Effector memory CD4-positive, alpha-beta T cell (primary cell): ENCODE results near the gene ATG9B.

ENCODE experiments used
- DNase-seq, 3 donors: peaks; one replicate each; pipeline ENCODE4 v3.0.0-alpha.2; 2020
- H3K27ac ChIP-seq: 2 replicates; pipeline ENCODE4 v1.7.0; 2013; ENCODE audit warnings: mild to moderate bottlenecking, low read length, moderate library complexity; ENCODE audit not compliant: insufficient read depth, poor library complexity, severe bottlenecking
- H3K27me3 ChIP-seq: replicated peaks from 2 replicates; pipeline ENCODE4 v1.7.0; 2013; ENCODE audit warnings: mild to moderate bottlenecking, low read length; ENCODE audit not compliant: insufficient read depth, control insufficient read depth, poor library complexity, severe bottlenecking
- H3K36me3 ChIP-seq: 2 replicates; pipeline ENCODE4 v1.7.0; 2013; ENCODE audit warnings: mild to moderate bottlenecking, low read length, moderate library complexity; ENCODE audit not compliant: control insufficient read depth, insufficient read depth
- H3K4me1 ChIP-seq: 2 replicates; pipeline ENCODE4 v1.7.0; 2013; ENCODE audit warnings: low read length, mild to moderate bottlenecking; ENCODE audit not compliant: control insufficient read depth, insufficient read depth, poor library complexity, severe bottlenecking
- H3K4me3 ChIP-seq: 2 replicates; pipeline ENCODE4 v1.7.0; 2013; ENCODE audit warnings: low read length, low read depth, mild to moderate bottlenecking; ENCODE audit not compliant: insufficient read depth, poor library complexity, severe bottlenecking
- H3K9me3 ChIP-seq: 2 replicates; pipeline ENCODE4 v1.7.0; 2013; ENCODE audit warnings: mild to moderate bottlenecking, low read length, moderate library complexity; ENCODE audit not compliant: control insufficient read depth

Gene ATG9B

DNA sequence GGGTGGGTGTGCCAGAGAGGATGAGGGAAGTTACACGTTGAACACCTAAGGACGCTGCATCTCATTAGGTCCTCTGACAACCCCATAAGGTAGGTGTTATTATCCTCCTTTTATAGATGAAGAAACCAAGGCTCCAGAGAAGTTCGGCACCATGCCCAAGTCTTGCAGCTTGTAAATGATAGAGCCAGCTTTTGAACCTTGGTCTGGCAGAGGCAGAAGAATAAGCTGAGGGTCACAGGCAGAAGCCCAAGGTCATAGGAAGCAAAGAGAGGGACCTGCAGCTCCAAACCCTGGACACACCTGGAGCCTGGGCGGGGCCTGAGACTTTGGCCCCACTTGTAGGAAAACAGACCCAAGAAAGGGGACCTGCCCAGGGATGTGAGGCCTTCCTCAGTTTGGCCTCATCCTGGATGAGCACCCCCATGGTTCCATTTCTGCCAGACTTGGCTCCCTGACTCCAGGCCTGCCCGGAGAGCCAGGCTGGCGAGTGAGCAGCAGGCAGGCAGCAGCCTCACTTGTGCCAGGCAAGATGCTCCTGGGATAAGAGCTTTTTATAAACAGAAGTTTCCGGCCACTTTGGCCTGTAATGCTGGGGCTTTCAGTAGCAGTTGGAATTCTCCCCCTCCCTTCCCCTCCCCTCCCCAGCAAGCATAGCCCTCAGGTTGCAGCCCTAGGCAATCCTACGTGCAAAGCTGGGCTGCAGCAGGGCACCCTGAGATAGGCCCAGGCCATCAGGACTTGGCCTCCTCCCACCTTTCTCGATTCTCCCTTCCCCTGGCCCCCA lies 48.6 kb downstream of the ATG9B start:
- H3K27me3 ChIP-seq = peaks cover 16% of the 10 kb centered on the region

GRCh38 chr7:150974468-150975391 lies 49.6 kb downstream of the ATG9B start:
- DNase-seq = peak; percentile 77 to 80 (median 78)
- H3K4me1 ChIP-seq = peaks cover 46% of the 10 kb centered on the region
- peak overlapping the region; percentile 58 for H3K4me3 ChIP-seq
- H3K36me3 ChIP-seq = no peaks in the 10 kb centered on the region
- peaks cover 16% of the 10 kb centered on the region for H3K27me3 ChIP-seq
- H3K27ac ChIP-seq = peak overlapping the region; percentile 59
- no peaks in the 10 kb centered on the region for H3K9me3 ChIP-seq

More for the DNA sequence above, 48.6 kb downstream of the ATG9B start:
- Histone ChIP-seq H3K27ac (no peak overlapping the region), H3K9me3 (no peaks in the 10 kb centered on the region), H3K4me3 (peak overlapping the region; percentile 58), H3K4me1 (peaks cover 46% of the 10 kb centered on the region), H3K36me3 (no peaks in the 10 kb centered on the region)
- no peak for DNase-seq

- no peak overlapping the region for H3K4me3 ChIP-seq
Measured at GRCh38 chr7:150973571-150974451, 50.5 kb downstream of the ATG9B start.

GRCh38 chr7:150972741-150973140 lies 51.6 kb downstream of the ATG9B start:
- no peak for DNase-seq
- H3K4me1 ChIP-seq = peaks cover 35% of the 10 kb centered on the region
- peaks cover 16% of the 10 kb centered on the region for H3K27me3 ChIP-seq
- H3K4me3 ChIP-seq = no peak overlapping the region
- no peaks in the 10 kb centered on the region for H3K36me3 ChIP-seq
- H3K9me3 ChIP-seq = no peaks in the 10 kb centered on the region
- no peak overlapping the region for H3K27ac ChIP-seq

More at GRCh38 chr7:150973571-150974451, 50.5 kb downstream of the ATG9B start:
- DNase-seq = no peak
- Histone ChIP-seq H3K36me3 (no peaks in the 10 kb centered on the region), H3K9me3 (no peaks in the 10 kb centered on the region), H3K27ac (peak overlapping the region; percentile 59), H3K4me1 (peaks cover 41% of the 10 kb centered on the region), H3K27me3 (peaks cover 16% of the 10 kb centered on the region)

DNA sequence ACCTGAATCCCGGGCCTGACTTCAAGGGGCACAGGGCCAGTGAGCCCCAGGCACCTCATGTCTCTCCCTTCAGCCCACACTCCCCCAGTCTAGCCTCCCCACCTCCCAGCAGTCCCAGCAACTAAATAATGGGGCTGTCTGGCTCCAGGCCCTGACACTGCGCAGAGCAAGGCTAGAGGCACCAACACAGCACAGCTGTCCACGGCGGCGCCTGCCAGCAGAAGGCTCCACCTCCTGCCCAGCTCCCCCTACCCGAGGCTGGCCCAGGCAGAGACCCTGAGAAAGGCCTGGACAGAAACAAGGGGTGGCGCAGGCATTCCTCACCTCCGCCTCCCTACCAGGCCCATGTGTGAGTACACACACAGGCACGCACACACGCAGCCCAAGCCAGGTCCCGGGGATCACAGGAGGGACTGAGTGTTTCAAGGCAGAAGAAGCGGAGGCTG lies 52.2 kb downstream of the ATG9B start:
- H3K4me1 ChIP-seq = peaks cover 30% of the 10 kb centered on the region
- H3K27me3 ChIP-seq = peaks cover 14% of the 10 kb centered on the region
- no peak overlapping the region for H3K27ac ChIP-seq
- no peak overlapping the region for H3K4me3 ChIP-seq
- no peak for DNase-seq
- H3K9me3 ChIP-seq = no peaks in the 10 kb centered on the region
- no peaks in the 10 kb centered on the region for H3K36me3 ChIP-seq

DNA sequence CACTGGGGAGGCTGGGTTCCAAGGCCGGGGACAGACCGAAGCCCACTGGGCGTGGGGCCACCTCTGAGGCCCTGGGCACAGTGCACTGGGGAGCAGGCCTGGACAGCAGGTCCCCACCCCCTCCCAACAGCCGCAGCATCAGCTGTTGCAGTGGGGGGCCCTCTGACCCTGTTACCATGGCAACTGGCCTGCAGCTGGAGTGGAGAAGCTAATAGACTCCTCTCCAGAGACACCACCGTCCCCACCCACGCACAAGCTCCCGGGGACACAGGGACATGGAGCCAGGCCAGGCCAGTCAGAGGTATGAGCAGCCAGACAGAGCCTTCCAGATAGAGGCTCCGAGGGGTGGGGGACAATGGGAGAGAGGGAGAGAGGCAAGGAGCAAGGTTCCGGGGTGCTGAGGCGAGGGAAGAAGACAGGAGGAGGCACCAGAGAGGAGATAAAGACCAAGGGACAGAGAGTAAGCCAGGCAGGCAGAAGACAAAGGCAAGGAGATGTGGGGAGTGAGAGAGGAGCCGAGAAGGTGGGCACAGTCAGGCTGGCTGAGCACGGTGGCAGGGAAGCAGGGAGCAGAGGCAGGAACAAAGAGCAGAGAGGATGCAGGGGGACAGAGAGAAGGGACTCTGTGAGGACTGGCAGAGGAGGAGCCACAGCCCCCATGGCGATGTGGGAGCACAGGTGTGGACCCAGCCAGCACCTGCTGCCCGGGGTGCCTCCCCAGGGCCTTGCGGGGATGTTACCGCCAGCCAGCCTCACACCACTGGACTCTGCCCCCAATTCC lies 52.9 kb downstream of the ATG9B start:
- DNase-seq = no peak
- Histone ChIP-seq H3K27me3 (peaks cover 8% of the 10 kb centered on the region), H3K36me3 (no peaks in the 10 kb centered on the region), H3K4me3 (no peak overlapping the region), H3K9me3 (no peaks in the 10 kb centered on the region), H3K27ac (no peak overlapping the region), H3K4me1 (peaks cover 24% of the 10 kb centered on the region)

DNA sequence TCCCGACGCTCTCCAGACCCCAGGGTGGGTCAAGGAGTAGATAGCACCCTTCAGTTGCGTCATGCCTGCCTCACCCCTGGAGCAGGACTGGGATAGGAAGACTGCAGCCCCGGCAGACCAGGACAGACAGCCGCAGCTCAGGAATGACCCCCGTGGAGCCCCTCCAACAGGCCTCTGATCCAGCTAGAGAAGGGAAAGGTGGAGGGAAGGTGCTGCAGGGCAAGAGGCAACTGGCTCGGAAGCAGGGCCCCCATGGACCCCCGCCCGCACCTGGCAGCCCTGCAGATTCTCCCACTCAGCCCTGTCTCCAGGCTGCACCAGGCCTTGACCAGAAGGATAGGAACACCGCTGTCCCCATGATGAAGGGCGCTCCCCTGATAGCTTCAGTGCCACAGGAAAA lies 53.9 kb downstream of the ATG9B start:
- Histone ChIP-seq H3K4me1 (peaks cover 15% of the 10 kb centered on the region), H3K9me3 (no peaks in the 10 kb centered on the region), H3K27me3 (no peaks in the 10 kb centered on the region), H3K36me3 (no peaks in the 10 kb centered on the region), H3K27ac (no peak overlapping the region), H3K4me3 (no peak overlapping the region)
- no peak for DNase-seq

DNA sequence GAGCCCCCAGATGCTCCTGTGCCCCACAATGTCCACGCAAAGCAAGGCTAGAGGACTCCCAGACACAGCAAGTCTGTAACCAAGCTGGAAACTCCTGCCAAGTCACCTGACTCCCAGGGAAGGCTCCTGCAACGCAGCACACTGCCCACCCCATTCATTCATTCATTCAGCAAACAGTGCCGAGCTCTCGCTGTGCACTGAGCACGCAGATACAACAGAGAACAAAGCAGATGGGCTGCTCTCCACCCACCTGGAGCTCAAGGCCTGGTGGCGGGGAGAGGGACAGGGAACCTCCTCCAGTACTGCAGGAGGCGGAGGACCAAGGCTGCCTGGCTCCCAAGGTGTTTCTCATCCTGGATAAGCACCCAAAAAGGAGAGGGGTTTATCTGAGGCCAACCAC lies 54.8 kb downstream of the ATG9B start:
- Histone ChIP-seq H3K27me3 (no peaks in the 10 kb centered on the region), H3K4me3 (no peak overlapping the region), H3K4me1 (peaks cover 11% of the 10 kb centered on the region), H3K36me3 (no peaks in the 10 kb centered on the region), H3K27ac (no peak overlapping the region), H3K9me3 (no peaks in the 10 kb centered on the region)
- DNase-seq = no peak
